Measurements from ENCODE around the gene SMPD2. TPM values are rescaled to one million over a fixed set of nuclear protein-coding genes. Genes with fewer than 3 reads are reported as not detected.
A peak's percentile ranks its signal among the peaks of the same experiment; 100 is the strongest.

SMPD2 gene
- total RNA-seq, 1 donor from 2014 or later: 9.1 TPM

DNA sequence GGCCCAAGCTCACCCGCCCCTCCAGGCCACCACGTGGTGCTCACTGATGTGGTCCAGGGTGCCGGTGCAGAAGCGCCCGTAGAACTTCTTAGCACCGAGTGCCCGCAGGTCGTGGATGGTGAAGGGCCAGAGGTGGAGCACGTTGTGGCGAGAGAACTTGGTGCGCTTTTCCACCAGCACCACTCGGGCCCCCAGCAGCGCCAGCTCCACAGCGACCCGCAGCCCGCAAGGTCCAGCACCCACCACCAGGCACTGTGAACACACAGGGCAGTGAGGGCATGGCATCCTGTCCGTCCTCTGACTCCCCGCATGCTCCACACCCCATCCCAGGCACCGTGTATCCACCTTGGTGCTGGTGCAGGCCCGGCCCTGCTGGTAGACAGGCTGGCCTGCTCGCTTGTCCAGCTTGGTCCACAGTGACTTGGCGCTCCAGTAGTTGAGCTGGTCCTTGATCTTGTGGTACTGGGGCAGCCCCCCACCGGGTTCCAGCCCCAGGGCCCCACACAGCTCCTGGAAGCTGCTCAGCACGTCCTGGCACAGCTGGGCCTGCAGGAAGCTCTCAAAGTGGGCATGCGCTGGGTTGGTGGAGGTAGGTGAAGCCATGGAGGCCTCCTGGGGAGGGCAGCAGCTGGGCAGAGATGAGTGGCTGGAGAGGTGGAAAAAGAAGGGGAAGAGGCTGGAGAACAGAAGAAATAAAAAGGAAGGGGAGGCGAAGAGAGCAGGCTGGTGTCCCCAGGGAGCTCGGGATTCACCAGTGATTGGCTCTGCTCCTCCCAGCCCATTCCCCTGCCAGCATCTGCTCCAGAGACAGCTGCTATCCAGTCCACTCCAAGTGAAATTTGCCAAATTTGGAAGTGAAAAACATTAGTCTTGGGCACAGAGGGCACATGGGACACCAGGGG, 13.3 kb downstream of the SMPD2 start:
- no peak for DNase-seq (ENCODE audit: low read depth)
- TF ChIP-seq, protein P1, sequence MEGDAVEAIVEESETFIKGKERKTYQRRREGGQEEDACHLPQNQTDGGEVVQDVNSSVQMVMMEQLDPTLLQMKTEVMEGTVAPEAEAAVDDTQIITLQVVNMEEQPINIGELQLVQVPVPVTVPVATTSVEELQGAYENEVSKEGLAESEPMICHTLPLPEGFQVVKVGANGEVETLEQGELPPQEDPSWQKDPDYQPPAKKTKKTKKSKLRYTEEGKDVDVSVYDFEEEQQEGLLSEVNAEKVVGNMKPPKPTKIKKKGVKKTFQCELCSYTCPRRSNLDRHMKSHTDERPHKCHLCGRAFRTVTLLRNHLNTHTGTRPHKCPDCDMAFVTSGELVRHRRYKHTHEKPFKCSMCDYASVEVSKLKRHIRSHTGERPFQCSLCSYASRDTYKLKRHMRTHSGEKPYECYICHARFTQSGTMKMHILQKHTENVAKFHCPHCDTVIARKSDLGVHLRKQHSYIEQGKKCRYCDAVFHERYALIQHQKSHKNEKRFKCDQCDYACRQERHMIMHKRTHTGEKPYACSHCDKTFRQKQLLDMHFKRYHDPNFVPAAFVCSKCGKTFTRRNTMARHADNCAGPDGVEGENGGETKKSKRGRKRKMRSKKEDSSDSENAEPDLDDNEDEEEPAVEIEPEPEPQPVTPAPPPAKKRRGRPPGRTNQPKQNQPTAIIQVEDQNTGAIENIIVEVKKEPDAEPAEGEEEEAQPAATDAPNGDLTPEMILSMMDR (conservative IDR thresholded peaks at IDR 0.05; ENCODE audit: low read depth, low read length): no peak
- H3K4me3 ChIP-seq (ENCODE audit: low read depth, low read length): peak overlapping the region; percentile 89

DNA sequence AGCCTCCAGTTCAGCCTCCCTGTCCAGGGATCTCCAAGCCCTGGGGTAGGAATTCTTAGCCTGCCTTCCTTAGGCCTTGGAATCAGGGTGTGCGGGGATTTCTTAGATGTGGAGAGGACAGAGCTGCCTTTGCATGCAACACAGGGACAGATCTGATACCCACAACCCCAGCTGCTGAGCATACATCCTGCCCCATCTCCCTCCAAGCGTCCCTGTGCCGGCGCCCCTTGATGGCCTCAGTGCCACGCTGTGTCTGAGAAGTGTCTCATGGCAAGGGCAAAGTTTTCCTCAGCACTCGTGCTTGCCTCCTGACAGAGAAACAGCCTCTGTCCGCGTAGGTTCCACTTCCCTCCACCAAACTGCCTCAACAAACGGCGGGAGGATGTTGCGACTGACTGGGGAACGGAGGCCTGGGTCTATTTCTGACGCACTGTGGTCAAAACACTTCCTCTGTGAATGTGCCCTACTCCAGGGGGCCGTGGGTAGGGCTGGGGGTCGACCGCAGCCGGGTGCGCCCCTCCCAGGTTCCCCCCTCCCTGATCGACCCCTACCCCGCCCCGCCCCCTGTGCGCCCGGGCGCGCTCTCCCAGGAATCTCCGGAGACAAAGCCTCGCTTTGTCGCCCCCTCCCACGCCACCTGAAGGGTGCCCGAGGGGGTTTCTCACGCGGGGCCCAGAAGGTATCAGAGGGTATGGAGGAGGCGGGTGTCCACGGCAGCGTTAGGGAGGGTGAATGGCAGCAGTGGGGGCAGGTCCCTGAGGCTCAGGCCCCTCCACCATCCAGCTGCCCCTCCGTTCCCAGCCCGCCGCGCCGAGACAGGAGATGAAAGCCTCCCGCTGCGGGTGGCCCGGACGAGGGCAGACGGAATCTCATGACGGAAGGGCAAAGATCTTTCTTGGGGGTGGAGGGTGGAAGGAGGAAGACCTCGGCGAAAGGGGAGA, 14.2 kb downstream of the SMPD2 start:
- DNase-seq (ENCODE audit: low read depth): no peak
- peak overlapping the region; percentile 89 for H3K4me3 ChIP-seq (ENCODE audit: low read depth, low read length)
- TF ChIP-seq, protein P1 (conservative IDR thresholded peaks at IDR 0.05; ENCODE audit: low read depth, low read length): no peak

DNA sequence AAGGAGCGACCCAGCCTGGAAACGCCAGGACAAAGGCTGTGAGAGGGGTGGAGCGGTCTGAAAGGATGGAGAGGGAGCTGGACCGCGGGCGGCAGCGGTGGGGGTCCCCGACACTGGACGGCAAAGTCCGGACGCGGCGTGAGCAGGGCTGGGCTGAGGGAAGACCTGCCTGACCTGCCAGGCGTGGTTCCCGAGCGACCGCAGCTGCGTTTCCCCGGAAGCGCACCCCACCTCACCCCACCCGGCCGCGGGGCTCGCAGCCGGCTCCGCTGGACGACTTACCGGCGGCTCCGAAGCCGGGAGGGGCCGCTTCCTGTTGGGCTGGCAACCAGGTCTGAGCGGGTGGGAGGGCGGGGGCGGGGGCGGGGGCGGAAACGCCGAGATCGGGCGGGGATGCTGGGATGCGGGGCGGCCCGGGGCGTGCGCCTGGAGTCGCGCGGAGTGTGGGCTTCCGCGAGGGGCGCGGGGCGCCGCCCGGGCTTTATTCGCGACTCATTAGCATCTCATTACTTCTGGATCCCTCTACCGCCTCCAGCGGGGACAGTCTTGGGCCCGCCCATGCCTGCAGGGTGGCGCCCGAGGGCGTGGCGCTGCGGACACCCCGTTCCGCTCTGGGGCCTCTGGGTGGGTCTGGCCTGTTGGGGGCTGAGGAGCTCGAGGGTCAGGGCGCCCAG, 15.1 kb downstream of the SMPD2 start, which contains the start of gene MICAL1:
Gene MICAL1 (minus strand): TSS at position 336 of the 674 bp plus-strand sequence. CDS start 1,576 bp downstream, outside the sequence.
- H3K4me3 ChIP-seq (ENCODE audit: low read depth, low read length): peak within 1 kb of the TSS; percentile 89
- DNase-seq (ENCODE audit: low read depth): no peak
- TF ChIP-seq, protein P1 (conservative IDR thresholded peaks at IDR 0.05; ENCODE audit: low read depth, low read length): peak; percentile 31

DNA sequence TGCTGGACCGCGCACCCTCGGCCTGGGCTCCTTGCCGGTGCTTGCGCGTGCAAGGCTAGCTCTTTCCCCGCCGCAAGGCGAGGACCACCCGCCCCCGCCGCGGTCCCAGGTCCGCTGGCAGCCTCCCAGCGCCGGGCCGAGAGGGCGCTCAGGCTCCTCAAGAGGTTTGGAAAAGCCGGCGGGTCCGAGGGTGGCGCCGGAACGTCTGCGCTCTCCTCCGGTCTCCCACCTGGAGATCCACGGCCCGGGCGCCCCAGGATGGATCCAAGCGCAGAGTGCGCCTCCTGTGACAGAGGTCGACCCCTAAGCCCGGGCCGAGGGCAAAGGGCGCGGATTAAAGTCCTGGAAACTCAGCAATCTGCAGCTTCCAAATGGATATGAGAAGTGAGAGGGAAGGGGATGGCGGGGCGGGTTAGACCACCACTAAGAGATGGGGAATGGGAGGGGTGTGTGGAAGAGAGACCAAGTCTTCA, 15.6 kb downstream of the SMPD2 start:
- TF ChIP-seq, protein P1 (conservative IDR thresholded peaks at IDR 0.05; ENCODE audit: low read depth, low read length): no peak
- DNase-seq (ENCODE audit: low read depth): no peak
- peak overlapping the region; percentile 89 for H3K4me3 ChIP-seq (ENCODE audit: low read depth, low read length)

DNA sequence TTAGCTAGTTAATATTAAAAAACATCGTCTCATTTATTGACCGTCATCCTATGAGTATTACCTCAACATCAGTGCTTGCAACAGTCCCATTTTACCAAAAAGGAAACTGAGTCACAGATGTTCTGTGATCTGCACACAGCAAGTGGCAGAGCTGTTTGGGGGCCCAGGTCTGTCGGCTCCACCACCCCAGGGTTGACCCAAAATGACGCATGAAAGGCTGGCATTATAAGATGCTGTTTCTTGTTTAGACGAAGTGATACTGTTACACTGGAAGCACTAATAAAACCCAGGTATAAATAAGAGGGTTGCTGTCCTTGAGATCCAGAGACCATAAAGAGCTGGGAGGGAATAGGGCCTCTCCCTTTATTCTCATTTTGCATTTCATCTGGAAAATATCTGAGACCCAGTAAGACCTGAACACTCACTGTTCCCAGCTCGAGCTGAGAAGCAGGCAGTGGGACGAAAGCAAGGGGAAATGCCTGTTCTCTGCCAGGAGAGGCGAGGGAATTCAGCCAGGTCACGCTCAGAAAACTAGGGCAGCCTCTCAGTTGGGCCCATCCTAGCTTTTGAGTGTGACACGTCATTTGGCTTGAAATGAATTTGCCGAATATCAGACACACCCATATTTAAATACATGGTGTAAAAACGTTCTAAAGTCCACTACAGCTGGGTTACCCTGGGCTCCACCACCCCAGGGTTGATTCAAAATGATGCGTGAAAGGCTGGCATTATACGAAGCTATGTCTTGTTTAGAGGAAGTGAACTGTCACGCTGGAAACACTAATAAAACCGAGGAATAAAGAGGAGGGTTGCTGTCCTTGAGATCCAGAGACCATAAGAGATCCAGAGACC, 16.4 kb downstream of the SMPD2 start:
- H3K4me3 ChIP-seq (ENCODE audit: low read depth, low read length): peak overlapping the region; percentile 89
- TF ChIP-seq, protein P1 (conservative IDR thresholded peaks at IDR 0.05; ENCODE audit: low read depth, low read length): no peak
- no peak for DNase-seq (ENCODE audit: low read depth)
